CD4-positive, alpha-beta T cell treated with Interleukin-15 for 1 hour (primary cell): ENCODE data around the gene MAGI2.
"Not testable (repeated sequence)": the region's sequence is repeated elsewhere in the genome, so short reads cannot be mapped to it uniquely, and the experiment has no call there.

Experiments used
- DNase-seq: peaks from one replicate; pipeline ENCODE4 v3.0.0-alpha.2; 2020

The MAGI2 gene

GRCh38 chr7:78247910-78248689 is 1205.4 kb downstream of the MAGI2 start:
- DNase-seq: no peak

DNA sequence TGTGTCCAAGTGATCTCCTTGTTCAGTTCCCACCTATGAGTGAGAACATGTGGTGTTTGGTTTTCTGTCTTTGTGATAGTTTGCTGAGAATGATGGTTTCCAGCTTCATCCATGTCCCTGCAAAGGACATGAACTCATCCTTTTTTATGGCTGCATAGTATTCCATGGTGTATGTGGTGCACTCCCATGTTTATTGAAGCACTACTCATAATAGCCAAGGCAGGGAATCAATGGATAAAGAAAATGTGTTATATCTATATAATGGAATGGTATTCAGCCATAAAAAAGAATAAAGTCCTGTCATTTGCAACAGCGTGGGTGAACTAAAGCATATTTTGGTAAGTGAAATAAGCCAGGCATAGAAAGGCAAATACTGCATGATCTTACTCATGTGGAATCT is 1213.3 kb downstream of the MAGI2 start:
- DNase-seq: not testable (repeated sequence)

GRCh38 chr7:78234634-78235033 is 1218.8 kb downstream of the MAGI2 start:
- DNase-seq: no peak

DNA sequence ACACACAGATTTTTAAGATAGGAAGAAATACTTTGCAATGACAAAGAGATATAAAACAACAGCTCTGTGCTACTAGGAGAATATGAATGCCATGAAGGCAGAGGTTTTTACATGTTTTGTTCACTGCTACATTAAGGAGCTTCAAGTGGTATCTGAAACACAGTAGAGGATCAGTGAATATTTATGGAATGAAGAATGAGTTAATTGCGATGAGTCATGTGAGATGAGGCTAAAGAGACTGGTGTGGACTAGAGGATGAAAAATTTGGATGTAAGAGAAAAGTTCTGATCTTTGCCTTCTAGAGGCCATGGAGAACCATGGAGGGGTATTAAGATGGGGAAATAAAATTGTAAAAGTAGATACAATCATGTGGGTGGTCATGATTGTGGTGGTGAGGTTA is 1220.7 kb downstream of the MAGI2 start:
- DNase-seq: no peak

DNA sequence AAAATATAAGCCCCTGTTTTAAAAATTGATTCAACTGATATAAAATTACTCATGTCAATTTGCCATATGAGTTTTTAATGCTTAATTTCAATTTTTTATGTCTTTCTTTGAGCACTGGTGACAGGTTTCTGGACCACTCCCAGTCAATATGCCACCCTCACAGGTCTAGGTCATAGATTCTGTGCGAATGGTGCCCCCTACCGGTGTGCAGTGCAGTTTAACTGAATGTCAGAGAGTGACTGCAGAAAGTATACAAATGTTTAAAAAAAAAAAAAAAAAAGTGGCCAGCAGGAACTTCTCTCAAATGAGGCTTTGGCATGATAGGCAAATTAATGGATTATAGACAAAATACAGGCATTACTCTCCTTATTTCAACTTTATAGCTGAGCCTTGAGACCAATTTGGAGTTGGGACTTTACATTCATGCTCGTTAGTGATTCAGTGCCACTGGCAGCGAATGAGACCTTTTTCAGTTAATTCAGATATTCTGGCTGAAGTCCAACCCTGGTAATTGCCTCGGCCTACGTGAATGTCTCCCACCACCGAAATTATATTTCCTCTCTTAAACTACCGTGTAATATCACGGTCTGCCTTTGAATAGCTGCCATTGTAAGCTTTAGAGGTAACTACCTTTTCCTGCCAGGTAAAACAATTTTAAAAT is 1227.3 kb downstream of the MAGI2 start:
- DNase-seq: no peak

- no peak for DNase-seq
Measured at GRCh38 chr7:78225534-78225933, 1227.9 kb downstream of the MAGI2 start.

DNA sequence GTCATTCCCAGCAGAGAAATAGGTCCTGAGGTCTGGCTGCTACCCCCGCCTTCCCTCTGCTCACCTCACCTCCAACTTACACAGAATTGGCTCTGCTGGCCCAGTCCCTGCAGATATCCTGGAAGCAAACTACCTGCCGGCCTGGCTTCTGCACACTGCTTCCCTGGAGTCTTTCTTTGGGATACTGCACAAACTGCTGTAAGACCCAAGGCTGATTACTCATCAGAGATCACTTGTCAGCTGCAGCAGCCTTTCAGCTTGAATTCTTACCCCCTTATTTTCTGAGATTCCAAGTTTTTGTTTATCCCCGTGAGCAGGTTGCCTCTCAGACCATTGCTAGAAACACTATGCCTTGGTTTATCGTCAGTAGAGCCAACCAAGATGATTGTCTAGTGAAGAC is 1228.5 kb downstream of the MAGI2 start:
- no peak for DNase-seq

DNA sequence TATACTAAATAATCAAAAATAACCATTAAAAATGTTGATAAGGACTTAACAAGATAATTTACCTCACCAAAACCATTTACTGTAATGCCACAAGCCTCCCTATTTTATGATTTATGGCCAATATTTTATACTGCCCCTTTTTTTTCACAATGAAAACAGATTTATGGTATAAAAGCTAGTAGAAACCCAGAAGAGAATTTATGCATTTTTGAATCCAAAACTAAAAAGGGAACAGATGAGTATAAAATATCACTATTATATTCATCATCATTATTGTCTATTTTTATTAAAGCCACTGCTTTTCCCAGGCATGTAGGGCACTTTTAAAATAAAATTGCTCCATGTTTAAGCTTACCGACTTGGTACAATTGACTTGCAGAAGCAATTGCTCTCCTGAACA is 1229.9 kb downstream of the MAGI2 start:
- DNase-seq: no peak

GRCh38 chr7:78222001-78222751 is 1231.3 kb downstream of the MAGI2 start:
- DNase-seq: no peak

GRCh38 chr7:78220754-78221153 is 1232.7 kb downstream of the MAGI2 start:
- DNase-seq: no peak

GRCh38 chr7:78218876-78219275 is 1234.6 kb downstream of the MAGI2 start:
- DNase-seq: no peak

- no peak for DNase-seq
Measured at GRCh38 chr7:78218051-78218450, 1235.4 kb downstream of the MAGI2 start.

DNA sequence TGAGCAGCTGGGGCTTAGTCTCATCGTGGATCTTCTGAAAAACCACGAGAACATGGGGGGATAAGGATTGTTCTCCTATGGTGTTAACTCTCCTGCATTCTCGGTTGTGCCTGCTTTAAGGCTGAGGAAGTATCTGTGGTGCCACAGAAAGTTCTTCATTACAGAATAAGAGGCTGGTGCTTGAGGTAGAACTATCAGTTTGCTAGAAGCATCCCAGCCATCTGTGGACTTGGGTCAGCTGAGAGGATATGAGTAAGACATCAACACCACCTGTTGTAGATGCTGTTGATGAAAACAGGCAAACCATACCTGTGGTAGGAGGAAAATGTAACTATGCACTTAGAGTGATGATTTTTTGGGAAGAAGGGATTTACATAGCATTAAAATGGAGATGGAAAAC is 1238.3 kb downstream of the MAGI2 start:
- DNase-seq: no peak

GRCh38 chr7:78213402-78213801 is 1240.1 kb downstream of the MAGI2 start:
- no peak for DNase-seq

- no peak for DNase-seq
Measured at GRCh38 chr7:78212476-78213060, 1240.9 kb downstream of the MAGI2 start.

DNA sequence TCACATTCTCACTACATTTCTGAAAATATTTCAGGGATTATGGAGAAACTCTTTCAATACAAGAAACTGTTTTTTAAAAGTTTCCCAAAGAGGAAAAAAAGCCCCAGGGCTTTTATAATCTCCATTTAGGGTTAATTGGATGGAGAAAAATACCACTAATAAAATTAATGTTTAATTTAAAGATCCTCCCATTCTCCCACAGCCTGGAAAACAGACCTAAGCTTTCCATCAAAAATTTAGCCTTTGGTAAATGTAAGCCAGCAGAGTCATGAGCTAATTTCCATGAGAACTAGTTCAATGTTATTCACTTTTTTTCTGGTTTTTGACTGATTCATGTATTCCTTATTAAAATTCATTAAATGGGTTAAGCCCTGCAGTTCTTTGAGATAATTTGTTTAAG is 1246.2 kb downstream of the MAGI2 start:
- no peak for DNase-seq

DNA sequence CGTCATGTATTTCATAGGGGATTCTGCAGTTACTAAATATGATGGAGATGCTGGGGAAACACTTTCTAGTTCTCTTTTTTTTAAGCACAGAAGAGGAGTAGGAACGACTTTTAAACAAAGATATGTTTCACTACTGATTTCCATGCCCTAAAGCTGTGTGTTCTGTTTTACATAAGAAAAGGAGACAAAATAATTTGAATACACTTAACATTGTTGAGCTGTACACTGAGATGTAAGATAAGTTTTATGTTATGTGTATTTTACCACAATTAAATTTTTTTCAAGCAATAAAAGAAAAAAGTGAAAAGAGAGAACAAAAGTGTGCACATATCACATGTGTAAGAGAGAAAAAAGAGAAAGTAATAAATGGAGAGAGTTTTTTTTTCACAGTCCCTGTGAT is 1246.7 kb downstream of the MAGI2 start:
- DNase-seq: no peak

DNA sequence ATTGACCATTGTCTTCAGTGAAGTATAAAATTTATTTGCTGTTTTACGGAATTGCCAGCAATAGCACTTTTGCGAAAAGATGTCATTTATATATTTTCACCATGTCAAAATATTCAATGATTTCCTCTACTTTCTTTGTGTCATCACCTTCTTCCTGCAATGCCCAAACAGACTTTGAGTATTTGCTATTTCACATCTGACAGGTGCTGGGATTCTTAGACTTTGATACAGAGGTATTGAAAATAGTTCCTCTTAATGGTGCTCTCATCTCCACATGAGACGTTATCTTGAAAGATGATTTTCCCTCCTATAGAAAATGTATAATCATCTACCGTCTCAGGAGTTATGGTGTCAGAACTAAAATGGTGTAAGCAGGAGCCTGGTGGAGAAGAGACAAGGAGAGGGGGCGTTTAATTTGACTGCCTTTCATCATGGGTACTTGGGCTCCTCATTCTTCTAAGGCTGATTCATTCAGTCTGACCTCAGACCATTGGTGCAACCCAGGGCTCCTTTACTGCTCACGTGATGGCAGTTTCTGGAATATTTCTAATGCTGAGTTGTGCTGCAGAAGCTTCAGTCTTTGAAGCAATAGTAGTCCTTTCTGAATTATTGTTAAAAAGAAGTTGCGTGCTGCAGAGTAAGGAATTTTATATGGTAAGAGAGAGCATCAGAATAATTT is 1250.3 kb downstream of the MAGI2 start:
- no peak for DNase-seq

DNA sequence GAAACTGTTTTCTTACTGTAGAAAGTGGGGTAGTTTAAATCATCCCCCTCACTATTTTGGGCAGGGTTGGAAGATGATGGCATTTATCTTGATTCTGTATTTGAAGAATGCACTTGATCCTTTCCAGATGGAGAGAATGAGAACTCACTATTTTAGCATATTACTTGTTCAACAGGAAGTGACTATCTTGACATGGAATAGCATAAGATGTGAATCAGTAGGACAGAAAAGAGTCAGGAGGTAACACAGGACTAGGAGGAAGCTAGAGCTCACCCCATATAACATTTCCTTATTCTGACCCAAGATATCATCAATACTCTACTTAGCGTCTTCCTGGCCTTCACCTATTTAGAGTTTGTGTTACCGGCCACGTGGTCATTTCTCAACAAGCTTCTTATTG is 1254.7 kb downstream of the MAGI2 start:
- no peak for DNase-seq

DNA sequence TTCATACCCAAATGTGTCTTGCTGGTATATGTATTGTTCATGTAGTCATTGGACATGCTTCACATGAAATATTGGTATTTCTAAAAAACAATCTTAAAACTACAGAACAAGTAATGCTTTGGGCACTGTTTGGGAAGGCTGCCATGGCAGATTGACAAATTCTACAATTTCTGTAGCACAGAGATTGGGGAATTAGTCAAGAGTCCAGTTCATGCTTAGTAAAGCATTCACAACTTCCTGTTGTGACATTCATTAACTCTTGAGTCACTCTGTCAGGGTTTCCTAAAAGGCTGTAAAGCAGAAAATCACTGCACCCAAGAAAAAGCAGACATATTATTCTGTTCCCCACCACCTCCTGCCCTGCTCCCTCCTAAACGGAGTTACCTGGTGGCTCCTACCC is 1256.0 kb downstream of the MAGI2 start:
- DNase-seq: no peak

DNA sequence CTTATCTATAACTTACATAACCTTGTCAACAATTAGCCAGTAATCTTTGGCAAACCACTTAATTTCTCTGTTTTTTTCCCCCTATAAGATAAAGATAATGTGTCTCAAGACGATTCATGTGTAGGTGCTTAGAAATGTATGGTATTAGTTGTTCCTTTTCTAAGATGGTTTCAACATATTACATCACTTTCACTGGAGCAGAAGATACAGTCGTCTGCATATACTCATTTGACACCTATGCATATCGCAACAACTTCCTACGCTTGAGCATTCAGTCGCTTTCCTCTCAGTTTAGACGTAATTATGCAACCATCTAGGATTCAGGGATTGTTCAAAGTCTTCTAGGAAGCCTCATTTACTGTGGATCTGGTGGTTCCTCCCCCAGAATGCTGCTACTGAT is 1258.2 kb downstream of the MAGI2 start:
- no peak for DNase-seq

DNA sequence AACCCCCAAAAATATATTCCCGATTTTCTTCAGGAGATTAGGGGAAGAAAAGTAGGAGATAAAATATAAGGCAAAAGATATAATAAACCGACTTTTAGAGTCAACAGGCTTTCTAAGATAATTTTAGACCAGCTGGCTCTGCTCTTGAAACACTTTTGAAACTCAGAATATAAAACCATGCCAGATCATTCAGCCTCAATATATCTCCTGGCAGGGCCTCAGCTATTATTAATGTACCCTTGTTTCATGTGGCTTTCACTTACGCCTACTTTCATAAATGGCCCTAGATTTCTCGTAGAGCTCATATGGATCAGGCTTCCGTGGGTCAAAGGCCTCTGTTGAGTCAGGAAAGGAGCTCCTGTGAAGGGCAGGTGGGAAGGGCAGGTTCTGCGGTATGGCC is 1258.9 kb downstream of the MAGI2 start:
- no peak for DNase-seq

GRCh38 chr7:78191475-78192079 is 1261.9 kb downstream of the MAGI2 start:
- DNase-seq: no peak
